Measurements from ENCODE around the gene PAPPA.

DNA sequence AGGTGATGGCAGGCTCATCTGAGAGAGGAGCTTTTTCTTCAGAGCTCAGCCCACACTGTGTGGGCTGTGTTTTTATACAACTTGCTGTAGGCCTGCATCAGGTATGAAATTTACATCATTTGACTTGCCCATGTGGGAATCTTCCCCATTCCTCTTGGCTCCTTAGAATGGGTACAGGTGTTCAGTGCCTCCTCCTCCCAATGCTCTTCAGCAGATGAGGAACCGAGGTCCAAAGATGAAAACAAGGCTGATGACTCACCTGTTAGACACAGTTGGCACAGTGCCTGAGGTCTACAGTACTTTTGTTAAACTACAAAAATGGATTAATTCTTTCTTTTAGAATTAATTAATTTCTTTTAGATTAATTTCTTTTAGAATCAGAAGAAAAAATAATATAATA, 20.8 kb downstream of the PAPPA start:
- TF ChIP-seq TAF1 (IDR thresholded peaks at IDR 0.05; ENCODE audit: low read depth, low read length) (no peak), POLR2A (IDR thresholded peaks at IDR 0.05; ENCODE audit: low read depth, low read length) (no peak), POLR2AphosphoS5 (IDR thresholded peaks at IDR 0.05; ENCODE audit: low read depth, low read length) (no peak), SPI1 (IDR thresholded peaks at IDR 0.05; ENCODE audit: low read depth, low read length) (no peak), PAX5 (IDR thresholded peaks at IDR 0.05; ENCODE audit: insufficient read depth, low read length, severe bottlenecking) (no peak)
